Kidney (tissue), 14 donors: ENCODE measurements around the gene CLDN17. TPM values are rescaled to one million over a fixed set of nuclear protein-coding genes. Genes with fewer than 3 reads are reported as not detected.

Experiments used
- DNase-seq, 5 donors: peaks; one replicate each; pipeline ENCODE4 v3.0.0-alpha.2; 2013 to 2020
- FAIRE-seq: peaks from 2 replicates; lab custom pipeline; 2012; peaks lifted over from hg19 to GRCh38; lab: Jason Lieb, UNC
- H3K27ac ChIP-seq, 2 donors: one replicate each; pipeline ENCODE4 v1.7.0; 2013; ENCODE audit warnings: low read depth in 2 of 2, low read length in 2 of 2, inconsistent platforms in 1 of 2
- H3K27me3 ChIP-seq: one replicate; pipeline ENCODE4 v1.7.1; 2013; ENCODE audit warnings: low read length, inconsistent platforms; ENCODE audit not compliant: control insufficient read depth, insufficient read depth
- H3K36me3 ChIP-seq, 3 donors: one replicate each; pipeline versions ENCODE4 v1.7.0 to v1.7.1; 2013; ENCODE audit warnings: low read length in 3 of 3, control low read depth in 1 of 3, inconsistent platforms in 1 of 3; ENCODE audit not compliant: insufficient read depth in 3 of 3, control insufficient read depth in 2 of 3
- H3K4me1 ChIP-seq, 3 donors: one replicate each; pipeline versions ENCODE4 v1.7.0 to v1.7.1; 2013; ENCODE audit warnings: low read length in 3 of 3, inconsistent platforms in 1 of 3, low read depth in 1 of 3; ENCODE audit not compliant: control insufficient read depth in 2 of 3, insufficient read depth in 2 of 3
- H3K4me3 ChIP-seq, 3 donors: one replicate each; pipeline versions ENCODE4 v1.7.0 to v1.8.1; 2013; ENCODE audit warnings: low read length in 3 of 3, control low read depth in 1 of 3, inconsistent platforms in 1 of 3
- H3K9ac ChIP-seq, 3 donors: one replicate each; pipeline versions ENCODE4 v1.7.0 to v1.7.1; 2013; ENCODE audit warnings: low read length in 3 of 3, control low read depth in 1 of 3, inconsistent platforms in 1 of 3
- H3K9me3 ChIP-seq, 3 donors: one replicate each; pipeline versions ENCODE4 v1.7.0 to v1.7.1; 2013; ENCODE audit warnings: low read length in 3 of 3, control low read depth in 1 of 3, inconsistent platforms in 1 of 3; ENCODE audit not compliant: control insufficient read depth in 2 of 3, insufficient read depth in 1 of 3
- CTCF ChIP-seq: IDR thresholded peaks from 3 replicates; pipeline ENCODE4 v1.5.1; 2012; ENCODE audit warnings: mild to moderate bottlenecking, moderate library complexity, borderline replicate concordance; ENCODE audit not compliant: insufficient read depth; ENCODE audit errors: extremely low read depth
- intact Hi-C: fragments of 100-400 bp; cut with DNase I; formaldehyde crosslinking; loops from one replicate; pipeline ENCODE4 v1.11.1; 2022
- polyA plus RNA-seq: library from polyadenylated mRNA; stranded (reverse); fragments of 350-450 nt; fragmentation: Illumina TruSeq; extraction: RNeasy Lipid Tissue Mini Kit (QIAGEN cat#74804); gene quantifications from one replicate; pipeline ENCODE4 v1.2.3, GENCODE V29; 2014; ENCODE audit warnings: low read depth, low replicate concordance; ENCODE audit not compliant: insufficient read depth
- total RNA-seq: library from RNA; stranded (reverse); fragmentation: NEBNext Ultra II Directional; extraction: Animal tissue kit (Norgen Biotek cat#: 25700); gene quantifications from one replicate; pipeline ENCODE4 v1.2.1, GENCODE V29; 2021
- donor health status: control.
- donor health status: control.
- donor health status: control.
- donor health status: control.
- donor health status: control.
- donor health status: DM: yes; HTN: yes; CAD: no.
- donor health status: Normal renal cell carcinoma (clear cell type).

CLDN17 gene
- total and polyA plus RNA-seq, 2 donors from 2014 or later, result not detected

DNA sequence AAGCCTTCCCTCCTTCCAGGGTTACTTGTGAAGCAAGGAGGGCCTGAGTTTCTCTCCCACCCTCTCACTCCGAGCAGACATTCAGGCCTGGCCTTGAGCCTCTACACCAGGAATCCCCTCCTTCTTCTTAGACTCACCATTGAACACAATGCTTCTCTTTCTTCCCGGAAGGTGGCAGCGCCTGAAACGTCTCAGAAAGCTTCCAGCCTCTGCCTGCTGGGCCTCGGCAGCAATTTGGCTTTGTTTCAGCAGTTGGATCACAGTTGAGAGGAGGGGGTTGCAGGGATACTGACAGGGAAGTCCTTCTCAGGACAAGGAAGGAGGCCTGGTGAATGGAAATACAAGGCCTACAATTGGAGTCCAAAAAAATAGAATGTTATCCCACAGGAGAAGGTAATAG, 43.0 kb upstream of the CLDN17 start:
- FAIRE-seq, result no peak
- Histone ChIP-seq H3K27me3 (no peaks in the 10 kb centered on the region), H3K36me3 (no peaks in the 10 kb centered on the region), H3K9me3 (no peaks in the 10 kb centered on the region), H3K4me1 (no peaks in the 10 kb centered on the region), H3K9ac (peak overlapping the region in 1 of 3 donors; percentile 25), H3K4me3 (no peak overlapping the region), H3K27ac (no peak overlapping the region)
- intact Hi-C loops, result no loop called here
- peak in 2 of 5 donors; percentile 19 to 26 for DNase-seq
- peak; percentile 14 for TF ChIP-seq CTCF

GRCh38 chr21:30207252-30207579, 40.6 kb upstream of the CLDN17 start:
- no peaks in the 10 kb centered on the region for H3K9me3 ChIP-seq
- FAIRE-seq, result no peak
- H3K9ac ChIP-seq, result no peak overlapping the region

GRCh38 chr21:30206551-30207251, 40.1 kb upstream of the CLDN17 start:
- intact Hi-C loops, result no loop called here
- FAIRE-seq, result no peak
- no peak overlapping the region for H3K9ac ChIP-seq
- H3K27me3 ChIP-seq, result no peaks in the 10 kb centered on the region
- no peaks in the 10 kb centered on the region for H3K9me3 ChIP-seq
- H3K4me1 ChIP-seq, result no peaks in the 10 kb centered on the region
- TF ChIP-seq CTCF, result no peak
- H3K36me3 ChIP-seq, result no peaks in the 10 kb centered on the region
- no peak overlapping the region for H3K27ac ChIP-seq
- DNase-seq, result no peak
- no peak overlapping the region for H3K4me3 ChIP-seq

More at GRCh38 chr21:30207252-30207579, 40.6 kb upstream of the CLDN17 start:
- H3K4me3 ChIP-seq, result no peak overlapping the region
- no peaks in the 10 kb centered on the region for H3K36me3 ChIP-seq
- no peak for TF ChIP-seq CTCF
- no peak overlapping the region for H3K27ac ChIP-seq
- DNase-seq, result no peak
- H3K4me1 ChIP-seq, result no peaks in the 10 kb centered on the region
- intact Hi-C loops, result no loop called here
- no peaks in the 10 kb centered on the region for H3K27me3 ChIP-seq

DNA sequence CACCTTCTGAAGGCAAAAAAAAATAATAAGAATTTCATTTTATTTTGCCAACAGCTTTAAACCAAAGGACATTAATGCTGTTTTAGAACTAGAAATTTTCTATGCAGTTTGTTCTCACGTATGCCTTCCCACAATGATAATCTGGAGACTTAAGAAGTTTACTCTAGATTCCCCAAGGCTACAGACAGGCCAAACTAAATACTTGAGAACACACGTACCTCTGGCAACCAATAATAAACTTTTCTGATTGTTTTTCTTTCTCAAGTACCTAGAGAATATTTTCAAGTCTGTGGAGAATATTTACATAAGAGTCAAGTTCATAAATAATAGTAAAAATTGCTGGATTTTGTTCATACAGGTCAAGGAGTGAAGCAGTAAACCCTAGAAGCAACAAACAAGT, 33.4 kb upstream of the CLDN17 start:
- intact Hi-C loops, result no loop called here
- FAIRE-seq, result no peak

More for the DNA sequence above, 33.4 kb upstream of the CLDN17 start:
- Histone ChIP-seq H3K9me3 (no peaks in the 10 kb centered on the region), H3K27ac (no peak overlapping the region), H3K27me3 (no peaks in the 10 kb centered on the region), H3K4me1 (no peaks in the 10 kb centered on the region), H3K36me3 (no peaks in the 10 kb centered on the region), H3K4me3 (no peak overlapping the region), H3K9ac (no peak overlapping the region)
- no peak for TF ChIP-seq CTCF
- DNase-seq, result no peak
